OCI-LY1 (cell line): ENCODE results near the gene GBA2.

Experiments used
- H2AFZ ChIP-seq: fragments of 200-600 bp; sonication (generic), shearing (Covaris generic); 2 replicates; pipeline ENCODE4 v1.6.0; 2014; ENCODE audit warnings: antibody characterized with exemption, mild to moderate bottlenecking, low read length
- H3F3A ChIP-seq: fragments of 200-600 bp; sonication (generic), shearing (Covaris generic); 2 replicates; pipeline ENCODE4 v1.6.0; 2014; ENCODE audit warnings: mild to moderate bottlenecking, antibody characterized with exemption, low read length, moderate library complexity; ENCODE audit not compliant: insufficient read depth
- H3K27ac ChIP-seq: fragments of 200-600 bp; sonication (generic); 2 replicates; pipeline ENCODE4 v1.5.1; 2014; ENCODE audit warnings: low read length, mixed run types, mild to moderate bottlenecking, low read depth; ENCODE audit not compliant: poor library complexity, severe bottlenecking
- H3K27me3 ChIP-seq: fragments of 200-600 bp; sonication (generic); 2 replicates; pipeline ENCODE4 v1.6.0; 2014; ENCODE audit warnings: antibody characterized with exemption, mild to moderate bottlenecking, low read length, moderate library complexity; ENCODE audit not compliant: insufficient read depth
- H3K36me3 ChIP-seq: fragments of 200-600 bp; sonication (generic); 2 replicates; pipeline ENCODE4 v1.6.1; 2014; ENCODE audit warnings: mild to moderate bottlenecking, antibody characterized with exemption, low read length, moderate library complexity, mixed read lengths; ENCODE audit not compliant: insufficient read depth
- H3K4me1 ChIP-seq: fragments of 200-600 bp; sonication (generic); 2 replicates; pipeline ENCODE4 v1.5.1; 2014; ENCODE audit warnings: mild to moderate bottlenecking, low read length, moderate library complexity; ENCODE audit not compliant: insufficient read depth, severe bottlenecking
- H3K4me2 ChIP-seq: fragments of 200-600 bp; sonication (generic), shearing (Covaris generic); 2 replicates; pipeline ENCODE4 v1.6.1; 2014; ENCODE audit warnings: low read length
- H3K4me3 ChIP-seq: fragments of 200-600 bp; sonication (generic); 2 replicates; pipeline ENCODE4 v1.5.1; 2014; ENCODE audit warnings: low read length, low read depth, mild to moderate bottlenecking, mixed read lengths; ENCODE audit not compliant: poor library complexity, severe bottlenecking
- H3K79me2 ChIP-seq: fragments of 200-600 bp; shearing (Covaris generic); 2 replicates; pipeline ENCODE4 v1.6.1; 2016; ENCODE audit warnings: mixed run types, low read length, mixed read lengths; ENCODE audit not compliant: insufficient read depth
- H3K9ac ChIP-seq: fragments of 200-600 bp; sonication (generic), shearing (Covaris generic); 2 replicates; pipeline ENCODE4 v1.6.1; 2014; ENCODE audit warnings: mild to moderate bottlenecking, low read length, mixed read lengths
- H3K9me2 ChIP-seq: fragments of 200-600 bp; sonication (generic), shearing (Covaris generic); 2 replicates; pipeline ENCODE4 v1.6.1; 2014; ENCODE audit warnings: low read depth, mild to moderate bottlenecking, low read length, mixed read lengths
- H3K9me3 ChIP-seq: fragments of 200-600 bp; shearing (Covaris generic); 2 replicates; pipeline ENCODE4 v1.6.1; 2014; ENCODE audit warnings: low read length, mixed read lengths
- H4K20me1 ChIP-seq: fragments of 200-600 bp; sonication (generic), shearing (Covaris generic); 2 replicates; pipeline ENCODE4 v1.6.0; 2016; ENCODE audit warnings: mild to moderate bottlenecking, low read length; ENCODE audit not compliant: insufficient read depth
- CTCF ChIP-seq: fragments of 200-600 bp; sonication (generic), shearing (Covaris generic); IDR thresholded peaks from 2 replicates; pipeline ENCODE4 v1.5.1; 2017; ENCODE audit warnings: mild to moderate bottlenecking, antibody characterized with exemption, low read length, moderate library complexity, mixed read lengths
- EZH2 ChIP-seq: fragments of 200-600 bp; sonication (generic), shearing (Covaris generic); IDR thresholded peaks from 2 replicates; pipeline ENCODE4 v1.8.0; 2017; ENCODE audit warnings: borderline replicate concordance, mixed run types, mild to moderate bottlenecking, antibody characterized with exemption, low read length, moderate library complexity, mixed read lengths

The GBA2 gene

DNA sequence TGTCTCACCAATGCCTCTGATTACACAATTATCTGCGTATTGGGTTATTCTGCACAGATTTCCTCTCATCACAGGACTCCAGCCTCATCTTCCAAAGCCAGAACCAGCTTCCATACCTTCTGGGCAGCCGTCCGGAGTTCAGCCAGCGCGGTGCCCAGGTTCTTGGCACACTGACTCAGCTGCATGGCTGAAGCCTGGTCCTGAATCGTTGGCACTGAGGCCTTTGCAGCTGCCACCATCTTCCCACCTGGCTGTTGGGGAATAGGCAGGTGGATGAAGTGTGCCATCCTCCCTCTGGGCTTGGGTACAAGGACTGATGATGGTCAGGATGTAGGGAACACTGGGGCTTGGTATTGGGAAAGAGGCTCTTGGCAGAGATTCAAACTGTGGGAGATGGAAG lies 34.9 kb downstream of the GBA2 start:
- no peak overlapping the region for H3K9ac ChIP-seq
- H3K4me1 ChIP-seq, result no peaks in the 10 kb centered on the region
- H3K9me2 ChIP-seq, result no peaks in the 10 kb centered on the region
- TF ChIP-seq EZH2, result no peak
- no peak for TF ChIP-seq CTCF
- H3F3A ChIP-seq, result no peaks in the 10 kb centered on the region
- no peaks in the 10 kb centered on the region for H3K79me2 ChIP-seq
- no peak overlapping the region for H2AFZ ChIP-seq
- no peak overlapping the region for H3K4me2 ChIP-seq
- no peaks in the 10 kb centered on the region for H3K9me3 ChIP-seq
- no peaks in the 10 kb centered on the region for H3K27me3 ChIP-seq
- H3K36me3 ChIP-seq, result peaks cover 90% of the 10 kb centered on the region
- no peaks in the 10 kb centered on the region for H4K20me1 ChIP-seq
- H3K4me3 ChIP-seq, result no peak overlapping the region
- H3K27ac ChIP-seq, result no peak overlapping the region

DNA sequence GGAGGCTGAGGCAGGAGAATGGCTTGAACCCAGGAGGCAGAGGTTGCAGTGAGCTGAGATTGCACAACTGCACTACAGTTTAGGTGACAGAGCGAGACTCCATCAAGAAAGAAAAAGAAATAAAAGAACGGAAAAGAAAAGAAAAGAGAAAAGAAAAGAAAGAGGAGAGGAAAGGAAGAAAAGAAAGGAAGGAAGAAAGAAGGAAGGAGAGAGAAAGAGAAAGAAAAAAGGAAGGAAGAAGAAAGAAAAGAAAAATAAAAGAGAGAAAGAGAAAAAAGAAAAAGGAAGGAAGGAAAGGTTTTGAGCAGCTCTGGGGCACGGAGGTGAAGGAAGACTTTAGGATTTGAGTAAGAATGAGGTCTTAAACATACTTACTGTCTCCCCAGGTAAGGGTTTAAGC lies 35.5 kb downstream of the GBA2 start:
- no peaks in the 10 kb centered on the region for H3K9me3 ChIP-seq
- H4K20me1 ChIP-seq, result no peaks in the 10 kb centered on the region
- no peak overlapping the region for H3K9ac ChIP-seq
- no peaks in the 10 kb centered on the region for H3K27me3 ChIP-seq
- TF ChIP-seq EZH2 (no peak), CTCF (no peak)
- no peak overlapping the region for H3K4me2 ChIP-seq
- H3K4me1 ChIP-seq, result no peaks in the 10 kb centered on the region
- no peak overlapping the region for H2AFZ ChIP-seq
- no peaks in the 10 kb centered on the region for H3K79me2 ChIP-seq
- H3F3A ChIP-seq, result no peaks in the 10 kb centered on the region
- no peak overlapping the region for H3K27ac ChIP-seq
- H3K36me3 ChIP-seq, result peaks cover 90% of the 10 kb centered on the region
- no peaks in the 10 kb centered on the region for H3K9me2 ChIP-seq
- H3K4me3 ChIP-seq, result no peak overlapping the region

DNA sequence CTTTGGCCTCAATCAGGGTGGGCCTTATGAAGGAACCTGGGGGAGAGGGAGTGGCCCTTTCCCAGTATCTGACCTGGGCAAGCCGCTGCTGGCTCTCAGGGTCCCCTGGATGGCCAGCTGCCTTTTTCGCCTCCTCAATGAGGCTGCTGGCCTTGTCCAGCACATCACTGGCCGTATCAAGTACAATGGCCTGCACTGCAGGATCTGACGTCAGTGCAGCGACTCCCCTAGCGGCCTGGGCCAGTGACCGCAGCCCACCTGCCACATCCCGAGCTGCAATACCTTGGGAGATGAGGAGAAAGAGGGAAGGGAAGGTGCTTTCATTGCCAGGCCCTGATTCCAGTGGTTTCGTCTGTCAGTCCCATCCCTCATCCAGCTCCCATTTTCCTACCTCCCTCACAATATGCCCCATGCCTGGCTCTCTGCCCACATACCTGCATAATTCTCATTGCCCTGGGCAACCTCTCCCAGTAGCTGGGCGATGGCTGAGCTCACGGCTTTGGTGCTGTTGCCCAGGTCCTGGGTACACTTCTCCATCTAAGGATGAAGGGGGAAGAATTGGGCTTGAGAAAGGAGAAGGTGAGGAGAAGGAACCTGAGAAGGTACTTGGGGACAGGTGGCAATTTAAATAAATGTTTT lies 36.1 kb downstream of the GBA2 start:
- H3K9me2 ChIP-seq, result no peaks in the 10 kb centered on the region
- no peaks in the 10 kb centered on the region for H3F3A ChIP-seq
- H3K27ac ChIP-seq, result no peak overlapping the region
- TF ChIP-seq CTCF (no peak), EZH2 (no peak)
- H4K20me1 ChIP-seq, result no peaks in the 10 kb centered on the region
- H3K36me3 ChIP-seq, result peaks cover 90% of the 10 kb centered on the region
- no peak overlapping the region for H2AFZ ChIP-seq
- no peaks in the 10 kb centered on the region for H3K27me3 ChIP-seq
- H3K9me3 ChIP-seq, result no peaks in the 10 kb centered on the region
- H3K4me3 ChIP-seq, result no peak overlapping the region
- no peak overlapping the region for H3K9ac ChIP-seq
- H3K4me2 ChIP-seq, result no peak overlapping the region
- H3K79me2 ChIP-seq, result no peaks in the 10 kb centered on the region
- no peaks in the 10 kb centered on the region for H3K4me1 ChIP-seq
